HepG2 (cell line): ENCODE measurements around the gene DENND10. TPM values are rescaled to one million over a fixed set of nuclear protein-coding genes. Genes with fewer than 3 reads are reported as not detected.

Experiments
- CAMTA2 ChIP-seq: sonication (generic); formaldehyde crosslinking; IDR thresholded peaks from 2 replicates; pipeline ENCODE4 v1.4.0; 2020; ENCODE audit warnings: mild to moderate bottlenecking, missing genetic modification reagents, borderline replicate concordance
- EED ChIP-seq: sonication (generic); formaldehyde crosslinking; IDR thresholded peaks from 2 replicates; pipeline ENCODE4 v1.5.0; 2020; ENCODE audit warnings: mild to moderate bottlenecking, missing genetic modification reagents
- HHEX ChIP-seq: IDR thresholded peaks from 2 replicates; pipeline ENCODE4 v1.6.1; 2016; ENCODE audit warnings: control low read depth
- MZF1 ChIP-seq: sonication (generic); formaldehyde crosslinking; IDR thresholded peaks from 2 replicates; pipeline ENCODE4 v1.8.1; 2023; ENCODE audit warnings: mild to moderate bottlenecking, missing genetic modification reagents, borderline replicate concordance
- NFE2L2 ChIP-seq: fragments of 150-350 bp; IDR thresholded peaks from 2 replicates; pipeline ENCODE4 v1.6.1; 2014; ENCODE audit warnings: low read length
- NFRKB ChIP-seq: fragments of 450-650 bp; IDR thresholded peaks from 2 replicates; pipeline ENCODE4 v1.6.1; 2017
- RBFOX2 ChIP-seq: fragments of 200-400 bp; formaldehyde crosslinking; IDR thresholded peaks from 2 replicates; pipeline ENCODE4 v1.6.1; 2017; ENCODE audit warnings: low read depth, mild to moderate bottlenecking, low read length
- ZBTB14 ChIP-seq: sonication (generic); formaldehyde crosslinking; IDR thresholded peaks from 2 replicates; pipeline ENCODE4 v1.4.0; 2020; ENCODE audit warnings: missing genetic modification reagents
- ZC3H4 ChIP-seq: sonication (generic); formaldehyde crosslinking; IDR thresholded peaks from 2 replicates; pipeline ENCODE4 v1.4.0; 2020; ENCODE audit warnings: missing genetic modification reagents, borderline replicate concordance
- ZMYM2 ChIP-seq: sonication (generic); formaldehyde crosslinking; IDR thresholded peaks from 2 replicates; pipeline ENCODE4 v1.8.0; 2022; ENCODE audit warnings: mild to moderate bottlenecking, missing genetic modification reagents
- ZNF234 ChIP-seq: sonication (generic); formaldehyde crosslinking; conservative IDR thresholded peaks from 2 replicates; pipeline ENCODE4 v1.5.1; 2020; ENCODE audit warnings: mild to moderate bottlenecking, missing genetic modification reagents
- ZNF34 ChIP-seq: sonication (generic); formaldehyde crosslinking; IDR thresholded peaks from 2 replicates; pipeline ENCODE4 v1.4.0; 2020; ENCODE audit warnings: mild to moderate bottlenecking, missing genetic modification reagents, borderline replicate concordance
- ZNF432 ChIP-seq: sonication (generic); formaldehyde crosslinking; IDR thresholded peaks from 2 replicates; pipeline ENCODE4 v1.5.0; 2020; ENCODE audit warnings: missing genetic modification reagents, mild to moderate bottlenecking, borderline replicate concordance
- ZNF556 ChIP-seq: sonication (generic); formaldehyde crosslinking; IDR thresholded peaks from 2 replicates; pipeline ENCODE4 v1.4.0; 2020; ENCODE audit warnings: mild to moderate bottlenecking, missing genetic modification reagents, borderline replicate concordance
- ZNF580 ChIP-seq: IDR thresholded peaks from 2 replicates; pipeline ENCODE4 v1.6.1; 2016; ENCODE audit warnings: low read depth, borderline replicate concordance
- ZNF749 ChIP-seq: sonication (generic); formaldehyde crosslinking; IDR thresholded peaks from 2 replicates; pipeline ENCODE4 v1.8.0; 2022; ENCODE audit warnings: mild to moderate bottlenecking, missing genetic modification reagents, moderate library complexity, borderline replicate concordance
- ZNF766 ChIP-seq: sonication (generic); formaldehyde crosslinking; IDR thresholded peaks from 2 replicates; pipeline ENCODE4 v1.5.0; 2020; ENCODE audit warnings: missing genetic modification reagents, borderline replicate concordance
- polyA plus RNA-seq, 8 experiments: library from polyadenylated mRNA; depleted of rRNA in 3 of 8; stranded (reverse) in 7 of 8; unstranded in 1 of 8; fragments of >200 nt; fragmentation: Illumina TruSeq in 4 of 8; extraction: Trizol in 4 of 8; gene quantifications; 2 replicates each; pipeline versions ENCODE4 v1.2.1 to v1.2.3, GENCODE V29; 2011 to 2016; ENCODE audit warnings: low read depth in 4 of 8, missing spikeins in 1 of 8, mixed read lengths in 1 of 8; ENCODE audit not compliant: insufficient read depth in 1 of 8
- total RNA-seq, 5 experiments: library from RNA; depleted of rRNA; stranded (reverse); fragments of >200 nt; fragmentation: Illumina TruSeq; extraction: Trizol; gene quantifications; 2 replicates each; pipeline ENCODE4 v1.2.3, GENCODE V29; 2016; ENCODE audit warnings: low read depth in 1 of 5
- TF ChIP-seq, protein P1 (sequence below): sonication (generic); formaldehyde crosslinking; conservative IDR thresholded peaks from 2 replicates; pipeline ENCODE4 v1.4.0; 2020; ENCODE audit warnings: missing genetic modification reagents
- TF ChIP-seq, protein P2 (sequence below): sonication (generic); formaldehyde crosslinking; IDR thresholded peaks from 2 replicates; pipeline ENCODE4 v1.5.1; 2020; ENCODE audit warnings: missing genetic modification reagents, mild to moderate bottlenecking, borderline replicate concordance
- TF ChIP-seq, protein P3 (sequence below): sonication (generic); formaldehyde crosslinking; IDR thresholded peaks from 2 replicates; pipeline ENCODE4 v1.9.0; 2021; ENCODE audit warnings: missing genetic modification reagents, borderline replicate concordance

Gene DENND10
- total and polyA plus RNA-seq, 2 of the 13 experiments (the other 11 are each of a cell fraction or from before 2014, with no cell fraction given) = 43.7 to 78.8 TPM

GRCh38 chr10:119079599-119080520 is 24.1 kb upstream of the DENND10 start (continued):
- TF ChIP-seq ZC3H4 (CRISPR knock-in tag) (0 out of 2 replicates have a peak, but pooled peaks have one; percentile 11), ZNF766 (CRISPR knock-in tag) (0 out of 2 replicates have a peak, but pooled peaks have one; percentile 15), ZMYM2 (CRISPR knock-in tag) (no peak), ZNF234 (CRISPR knock-in tag) (0 out of 2 replicates have a peak, but pooled peaks have one; percentile 40), ZBTB14 (CRISPR knock-in tag) (no peak), RBFOX2 (no peak), EED (CRISPR knock-in tag) (peak; percentile 5; the same call in 1 of the 2 replicates), ZNF556 (CRISPR knock-in tag) (no peak), MZF1 (CRISPR knock-in tag) (no peak), NFRKB (peak; percentile 67), ZNF749 (CRISPR knock-in tag) (peak; percentile 8; the same call in 1 of the 2 replicates), NFE2L2 (no peak), ZNF580 (CRISPR knock-in tag) (peak; percentile 5; the same call in 1 of the 2 replicates), ZNF34 (0 out of 2 replicates have a peak, but pooled peaks have one; percentile 40), CAMTA2 (CRISPR knock-in tag) (no peak), ZNF432 (CRISPR knock-in tag) (no peak), HHEX (no peak)
- TF ChIP-seq, protein P1, sequence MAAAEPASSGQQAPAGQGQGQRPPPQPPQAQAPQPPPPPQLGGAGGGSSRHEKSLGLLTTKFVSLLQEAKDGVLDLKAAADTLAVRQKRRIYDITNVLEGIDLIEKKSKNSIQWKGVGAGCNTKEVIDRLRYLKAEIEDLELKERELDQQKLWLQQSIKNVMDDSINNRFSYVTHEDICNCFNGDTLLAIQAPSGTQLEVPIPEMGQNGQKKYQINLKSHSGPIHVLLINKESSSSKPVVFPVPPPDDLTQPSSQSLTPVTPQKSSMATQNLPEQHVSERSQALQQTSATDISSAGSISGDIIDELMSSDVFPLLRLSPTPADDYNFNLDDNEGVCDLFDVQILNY = peak; percentile 60; the same call in 1 of the 2 replicates
- TF ChIP-seq, protein P2, sequence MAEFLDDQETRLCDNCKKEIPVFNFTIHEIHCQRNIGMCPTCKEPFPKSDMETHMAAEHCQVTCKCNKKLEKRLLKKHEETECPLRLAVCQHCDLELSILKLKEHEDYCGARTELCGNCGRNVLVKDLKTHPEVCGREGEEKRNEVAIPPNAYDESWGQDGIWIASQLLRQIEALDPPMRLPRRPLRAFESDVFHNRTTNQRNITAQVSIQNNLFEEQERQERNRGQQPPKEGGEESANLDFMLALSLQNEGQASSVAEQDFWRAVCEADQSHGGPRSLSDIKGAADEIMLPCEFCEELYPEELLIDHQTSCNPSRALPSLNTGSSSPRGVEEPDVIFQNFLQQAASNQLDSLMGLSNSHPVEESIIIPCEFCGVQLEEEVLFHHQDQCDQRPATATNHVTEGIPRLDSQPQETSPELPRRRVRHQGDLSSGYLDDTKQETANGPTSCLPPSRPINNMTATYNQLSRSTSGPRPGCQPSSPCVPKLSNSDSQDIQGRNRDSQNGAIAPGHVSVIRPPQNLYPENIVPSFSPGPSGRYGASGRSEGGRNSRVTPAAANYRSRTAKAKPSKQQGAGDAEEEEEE (CRISPR knock-in tag) = no peak
- TF ChIP-seq, protein P3, sequence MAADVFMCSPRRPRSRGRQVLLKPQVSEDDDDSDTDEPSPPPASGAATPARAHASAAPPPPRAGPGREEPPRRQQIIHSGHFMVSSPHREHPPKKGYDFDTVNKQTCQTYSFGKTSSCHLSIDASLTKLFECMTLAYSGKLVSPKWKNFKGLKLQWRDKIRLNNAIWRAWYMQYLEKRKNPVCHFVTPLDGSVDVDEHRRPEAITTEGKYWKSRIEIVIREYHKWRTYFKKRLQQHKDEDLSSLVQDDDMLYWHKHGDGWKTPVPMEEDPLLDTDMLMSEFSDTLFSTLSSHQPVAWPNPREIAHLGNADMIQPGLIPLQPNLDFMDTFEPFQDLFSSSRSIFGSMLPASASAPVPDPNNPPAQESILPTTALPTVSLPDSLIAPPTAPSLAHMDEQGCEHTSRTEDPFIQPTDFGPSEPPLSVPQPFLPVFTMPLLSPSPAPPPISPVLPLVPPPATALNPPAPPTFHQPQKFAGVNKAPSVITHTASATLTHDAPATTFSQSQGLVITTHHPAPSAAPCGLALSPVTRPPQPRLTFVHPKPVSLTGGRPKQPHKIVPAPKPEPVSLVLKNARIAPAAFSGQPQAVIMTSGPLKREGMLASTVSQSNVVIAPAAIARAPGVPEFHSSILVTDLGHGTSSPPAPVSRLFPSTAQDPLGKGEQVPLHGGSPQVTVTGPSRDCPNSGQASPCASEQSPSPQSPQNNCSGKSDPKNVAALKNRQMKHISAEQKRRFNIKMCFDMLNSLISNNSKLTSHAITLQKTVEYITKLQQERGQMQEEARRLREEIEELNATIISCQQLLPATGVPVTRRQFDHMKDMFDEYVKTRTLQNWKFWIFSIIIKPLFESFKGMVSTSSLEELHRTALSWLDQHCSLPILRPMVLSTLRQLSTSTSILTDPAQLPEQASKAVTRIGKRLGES (CRISPR knock-in tag) = no peak
